GM21737 (cell line): ENCODE results near the gene GAREM2.

Source experiments
- ATAC-seq: cut with Tn5 transposase; IDR thresholded peaks from one replicate; pipeline ENCODE4 v1.9.1; 2021; ENCODE audit warnings: mild to moderate bottlenecking, moderate library complexity; ENCODE audit not compliant: unreplicated experiment

GAREM2 gene

DNA sequence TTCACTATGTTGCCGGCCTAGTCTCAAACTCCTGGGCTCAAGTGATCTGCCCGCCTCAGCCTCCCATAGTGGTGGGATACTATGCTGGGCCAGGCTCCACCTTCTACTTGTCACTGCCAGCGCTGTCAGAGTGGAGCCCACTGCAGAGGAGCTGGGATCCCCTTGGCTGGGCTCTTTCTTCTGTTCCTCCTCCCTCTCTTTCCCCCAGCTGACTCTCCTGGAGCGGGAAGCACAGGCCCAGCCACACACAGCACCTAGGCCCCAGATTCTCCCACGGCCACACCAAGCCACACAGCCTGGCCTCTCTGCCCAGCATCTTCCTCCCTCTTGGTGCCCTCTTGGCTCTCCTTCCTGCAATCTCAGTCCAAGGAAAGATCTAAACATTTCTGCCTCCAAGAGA lies 3.7 kb upstream of the GAREM2 start:
- ATAC-seq = no peak

GRCh38 chr2:26169681-26170414 lies 3.0 kb upstream of the GAREM2 start:
- ATAC-seq = no peak

- ATAC-seq = no peak
These were observed 2.1 kb upstream of the GAREM2 start for GRCh38 chr2:26170795-26171194.

DNA sequence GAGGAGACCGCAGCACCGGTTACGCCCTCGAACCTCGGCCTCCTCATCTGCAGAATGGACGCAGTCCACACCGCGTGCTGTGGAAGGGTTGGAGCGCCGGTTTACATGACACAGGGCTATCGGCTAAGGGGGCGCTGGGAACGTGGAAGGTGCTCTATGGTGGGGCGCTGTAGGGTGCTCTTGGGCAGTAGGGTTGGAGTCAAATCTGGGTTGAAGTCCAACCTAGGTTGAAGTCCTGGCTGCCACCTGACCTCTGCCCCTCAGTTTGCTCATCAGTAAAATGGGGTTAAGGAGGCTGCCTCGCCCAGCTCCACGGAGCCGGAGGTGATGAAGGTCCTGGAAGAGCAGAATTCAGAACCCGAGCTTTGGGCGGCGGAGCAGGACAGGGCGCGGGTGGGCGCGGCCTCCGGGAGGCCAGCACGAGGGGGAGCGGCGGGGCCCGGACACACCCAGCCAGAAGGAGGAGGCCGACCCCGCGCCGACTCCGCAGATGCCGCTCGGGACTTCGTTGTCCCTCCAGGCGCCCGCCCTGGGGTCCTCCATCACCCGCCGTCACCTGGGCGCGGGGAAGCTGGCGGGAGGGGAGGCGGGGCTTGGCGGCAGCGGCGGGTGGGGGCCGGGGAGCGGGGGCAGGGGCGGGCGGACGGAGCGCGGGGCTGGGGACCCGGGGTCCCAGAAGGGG lies 558 bp upstream of the GAREM2 start:
- no peak for ATAC-seq

DNA sequence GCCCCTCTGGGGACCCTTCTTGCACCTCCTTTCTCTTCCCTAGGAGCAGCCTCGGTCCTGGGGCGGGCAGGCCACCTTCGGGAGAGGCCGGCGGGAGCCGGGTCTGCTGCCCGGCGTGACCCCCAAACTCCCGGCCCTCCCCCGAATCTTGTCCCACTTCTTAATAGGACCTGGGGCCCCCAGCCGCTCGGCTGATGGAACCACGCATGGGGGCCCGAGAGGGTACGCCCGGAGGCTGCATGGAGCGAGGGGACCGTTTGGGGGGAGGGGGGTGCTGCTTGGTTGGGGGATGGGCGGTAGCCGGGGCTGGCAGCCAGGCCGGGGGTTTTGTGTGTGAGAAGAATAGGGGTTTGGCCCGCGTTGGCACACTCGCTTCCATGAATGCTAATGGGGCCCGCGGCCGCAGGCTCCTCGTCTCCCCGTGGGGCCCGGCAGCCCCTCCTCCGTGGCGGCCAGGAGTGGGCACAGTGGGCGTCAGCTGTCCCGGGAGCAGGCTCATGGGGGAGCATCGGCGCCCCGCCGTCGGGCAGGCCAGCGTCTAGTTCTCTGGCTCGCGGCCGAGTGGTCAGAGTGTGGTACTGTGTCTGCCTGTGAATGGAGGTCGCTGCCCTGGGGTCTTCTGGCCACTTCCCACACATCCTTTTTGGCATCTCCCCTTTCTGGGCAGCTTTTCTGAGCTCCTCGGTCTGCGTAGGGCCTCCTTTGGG lies 1.0 kb downstream of the GAREM2 start:
- ATAC-seq = no peak

GRCh38 chr2:26174691-26175465 lies 2.0 kb downstream of the GAREM2 start:
- no peak for ATAC-seq

GRCh38 chr2:26175466-26176278 lies 2.8 kb downstream of the GAREM2 start:
- ATAC-seq = no peak

- ATAC-seq = no peak
These were observed 3.4 kb downstream of the GAREM2 start for GRCh38 chr2:26176279-26176615.

- no peak for ATAC-seq
These were observed 4.2 kb downstream of the GAREM2 start for GRCh38 chr2:26177122-26177521.

DNA sequence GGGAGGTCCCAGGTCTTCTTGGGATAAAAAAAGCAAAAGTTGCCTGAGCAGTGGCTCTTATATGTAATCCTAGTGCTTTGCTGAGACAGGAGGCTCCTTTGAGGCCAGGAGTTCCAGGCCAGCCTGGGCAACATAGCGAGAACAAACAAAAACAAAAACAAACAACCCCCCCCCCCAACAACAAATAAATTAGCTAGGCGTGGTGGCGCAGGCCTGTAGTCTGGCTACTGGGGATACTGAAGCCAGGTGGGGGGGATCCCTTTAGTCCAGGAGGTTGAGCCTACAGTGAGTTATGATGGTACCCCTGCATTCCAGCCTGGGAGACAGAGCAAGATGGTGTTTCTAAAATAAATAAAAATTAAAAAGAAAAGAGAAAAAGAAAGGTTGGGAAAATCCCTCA lies 5.4 kb downstream of the GAREM2 start:
- no peak for ATAC-seq

DNA sequence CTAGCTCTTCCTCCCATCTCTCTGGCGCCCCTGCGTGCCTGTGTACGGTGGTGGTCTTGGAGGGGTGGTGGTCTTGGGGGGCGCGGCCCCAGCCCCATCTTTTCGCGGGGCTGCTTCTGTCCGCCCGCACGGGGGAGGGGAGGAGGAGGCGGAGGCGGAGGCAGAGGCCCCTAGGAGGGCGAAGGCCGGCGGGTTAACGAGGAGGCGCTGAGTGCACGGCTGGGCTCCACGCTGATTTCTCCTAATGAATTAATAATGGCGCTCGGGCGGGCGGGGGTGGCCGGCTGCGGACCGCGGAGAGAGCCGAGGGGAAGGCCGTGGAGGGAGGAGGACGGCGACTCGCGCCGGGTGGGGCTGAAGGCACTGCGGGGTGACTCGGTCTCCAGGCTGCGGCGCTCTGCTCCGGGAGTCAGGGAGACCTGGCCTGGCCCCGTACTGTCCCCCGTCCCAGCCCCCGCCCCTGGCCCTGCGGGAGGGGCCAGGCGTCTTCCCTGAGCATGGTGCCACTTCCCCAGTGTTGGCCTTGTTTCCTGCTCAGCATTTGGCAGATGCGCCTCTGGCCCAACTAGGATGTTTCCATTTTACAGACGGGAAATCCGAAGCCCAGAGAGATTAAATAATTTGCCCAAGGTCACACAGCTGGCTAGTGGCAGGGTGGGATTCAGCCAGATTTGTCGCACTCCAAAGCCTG lies 6.0 kb downstream of the GAREM2 start:
- ATAC-seq = no peak

DNA sequence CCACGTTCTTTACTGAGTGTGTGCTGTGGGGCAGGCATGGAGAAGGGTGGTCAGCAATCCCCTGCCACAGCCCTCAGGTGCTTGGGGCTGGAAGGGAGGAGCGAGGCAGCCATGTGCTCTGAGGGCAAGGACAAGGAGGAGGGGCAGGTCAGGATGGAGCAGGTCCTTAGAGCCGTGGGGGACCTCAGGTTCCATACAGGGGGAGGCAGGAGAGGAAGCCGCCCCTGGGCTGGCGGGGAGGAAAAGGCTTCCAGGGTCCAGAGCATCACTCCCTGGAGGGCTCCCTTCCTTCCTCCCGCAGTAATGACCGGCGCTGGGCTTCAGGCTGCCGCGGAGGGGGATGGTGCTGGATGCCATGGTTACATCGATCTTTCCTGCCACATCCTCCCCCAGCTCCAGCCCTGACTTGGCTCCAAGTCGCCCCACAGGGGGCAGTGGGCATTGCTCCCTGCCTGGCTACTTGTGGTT lies 6.6 kb downstream of the GAREM2 start:
- no peak for ATAC-seq

DNA sequence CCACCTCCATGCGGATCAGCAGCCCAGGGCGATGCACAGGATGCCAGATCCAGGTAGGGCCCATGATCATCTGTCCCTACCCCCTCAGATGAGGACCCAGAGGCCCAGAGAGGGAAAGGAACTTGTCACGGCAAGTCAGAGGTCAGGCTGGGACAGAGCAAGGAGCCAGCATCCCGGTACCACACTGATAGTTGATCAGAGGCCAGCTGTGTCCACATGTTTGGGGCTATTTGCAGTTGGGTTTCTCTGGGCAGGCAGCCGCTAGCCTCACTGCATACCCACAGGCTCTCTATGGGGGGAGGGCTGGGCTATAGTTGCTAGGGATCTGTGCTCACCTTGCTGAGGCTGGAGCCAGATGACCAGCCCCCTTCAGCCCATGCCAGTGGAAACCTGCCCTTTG lies 9.6 kb downstream of the GAREM2 start:
- no peak for ATAC-seq

GRCh38 chr2:26182887-26183630 lies 10.2 kb downstream of the GAREM2 start:
- ATAC-seq = no peak

DNA sequence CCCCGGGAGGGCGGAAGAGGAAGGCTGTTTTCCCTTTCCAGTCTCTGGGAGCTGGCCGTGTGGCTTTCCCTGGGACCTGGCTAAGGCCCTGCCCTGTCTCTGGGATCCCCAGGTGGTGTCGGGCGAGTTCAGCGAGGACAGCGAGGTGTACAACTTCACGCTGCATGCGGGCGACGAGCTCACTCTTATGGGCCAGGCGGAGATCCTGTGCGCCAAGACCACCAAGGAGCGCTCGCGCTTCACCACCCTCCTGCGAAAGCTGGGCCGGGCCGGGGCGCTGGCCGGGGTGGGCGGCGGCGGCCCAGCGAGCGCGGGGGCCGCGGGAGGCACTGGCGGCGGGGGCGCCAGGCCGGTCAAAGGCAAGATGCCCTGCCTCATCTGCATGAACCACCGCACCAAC lies 11.2 kb downstream of the GAREM2 start:
- no peak for ATAC-seq

- ATAC-seq = peak; percentile 76
These were observed 11.8 kb downstream of the GAREM2 start for GRCh38 chr2:26184555-26185303.

DNA sequence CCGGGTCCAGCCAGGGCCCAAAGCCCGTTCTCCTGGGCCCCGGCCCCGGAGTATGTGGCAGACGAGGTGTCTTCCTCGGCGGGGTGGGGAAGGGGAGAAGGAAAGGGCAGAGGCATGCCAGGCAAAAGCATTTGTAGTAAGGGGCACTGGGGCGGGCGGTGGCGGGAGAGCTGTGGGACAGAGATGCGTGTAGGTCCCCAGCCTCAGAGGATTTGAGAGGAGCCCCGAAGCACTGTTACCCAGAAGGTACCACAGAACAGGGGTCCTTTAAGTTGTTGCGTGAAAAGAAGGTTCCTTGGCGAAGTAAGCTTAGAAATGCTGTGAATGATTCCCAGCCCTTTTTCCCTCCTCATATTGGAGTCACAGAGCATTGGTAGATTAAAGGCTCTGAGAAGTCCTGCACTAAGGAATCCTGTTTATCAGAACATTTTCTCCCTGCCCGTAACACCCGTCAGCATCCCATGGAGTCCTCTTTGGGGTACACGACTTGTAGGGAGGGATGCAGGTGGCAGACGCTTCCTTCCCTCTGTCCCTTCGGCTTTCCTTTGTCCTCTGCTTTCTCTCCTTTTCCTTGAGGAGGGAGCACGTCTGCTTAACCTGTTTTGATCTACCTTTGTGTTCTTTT lies 12.5 kb downstream of the GAREM2 start:
- ATAC-seq = no peak
